ENCODE results near the gene KRT27. TPM values are rescaled to one million over a fixed set of nuclear protein-coding genes. Genes with fewer than 3 reads are reported as not detected.

KRT27 gene
- total and polyA plus RNA-seq, 9 of the 15 experiments (the other 6 are each of a cell fraction or from before 2014, with no cell fraction given): 0.10 TPM; not detected in 8

GRCh38 chr17:40753804-40754203, 28.5 kb downstream of the KRT27 start (continued):
- TF ChIP-seq MLLT1 (IDR thresholded peaks at IDR 0.05) (no peak), THAP12 (CRISPR knock-in tag; IDR thresholded peaks at IDR 0.05) (no peak), RFX1 (IDR thresholded peaks at IDR 0.05) (no peak), NCOA4 (IDR thresholded peaks at IDR 0.05; ENCODE audit: partially characterized antibody) (no peak), NKRF (IDR thresholded peaks at IDR 0.05; ENCODE audit: borderline replicate concordance) (no peak)

Measured in K562 (cell line).